Measurements from ENCODE around the gene LMNTD2.
"Not testable (repeated sequence)": the region's sequence is repeated elsewhere in the genome, so short reads cannot be mapped to it uniquely, and the experiment has no call there.

LMNTD2 gene

DNA sequence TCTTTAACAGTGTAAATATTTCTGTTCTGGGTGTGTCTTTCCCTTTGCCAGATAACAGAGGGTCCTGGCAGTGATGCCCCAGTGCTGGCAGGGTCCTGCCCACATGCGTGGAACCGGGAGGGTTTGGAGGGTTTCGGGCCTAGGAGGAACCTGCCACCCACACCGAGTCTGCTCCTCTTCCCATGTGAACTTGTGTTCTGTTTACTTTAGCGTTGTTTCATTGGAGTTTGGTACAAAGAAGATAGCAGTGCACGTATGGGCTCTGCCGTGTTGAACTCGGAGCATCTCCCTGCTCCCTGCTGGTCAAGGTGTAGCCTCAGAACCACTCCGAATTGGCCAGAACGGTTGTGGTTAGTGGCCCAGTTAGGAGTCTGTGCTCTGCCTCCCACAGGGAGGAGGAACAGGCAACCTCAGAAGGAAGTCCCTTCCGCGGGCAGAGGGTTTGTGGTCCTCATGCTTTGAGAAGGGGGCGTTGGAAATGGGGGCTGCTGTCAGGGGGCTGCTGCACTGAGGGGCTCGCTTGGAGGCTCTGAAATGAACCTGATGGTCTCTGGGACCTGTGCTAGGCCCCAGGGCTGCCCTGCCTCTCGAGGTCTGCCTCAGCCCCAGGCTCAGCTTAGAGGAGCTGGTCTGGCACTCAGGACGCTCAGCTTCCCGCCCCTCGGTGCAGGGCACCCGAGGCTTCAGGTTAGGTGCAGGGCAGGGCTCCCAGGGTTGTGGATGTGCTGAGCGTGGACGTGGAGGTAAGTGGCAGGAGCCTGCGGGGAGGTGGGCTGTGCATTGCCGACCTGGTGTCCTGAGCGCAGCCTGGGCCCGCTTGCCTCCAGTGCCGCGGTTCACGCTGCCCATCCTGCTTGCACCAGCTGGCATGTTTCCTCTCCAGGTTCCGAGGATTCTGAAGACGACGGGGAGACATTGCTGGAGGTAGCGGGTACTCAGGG lies 26.1 kb upstream of the LMNTD2 start:
- DNase-seq: no peak

DNA sequence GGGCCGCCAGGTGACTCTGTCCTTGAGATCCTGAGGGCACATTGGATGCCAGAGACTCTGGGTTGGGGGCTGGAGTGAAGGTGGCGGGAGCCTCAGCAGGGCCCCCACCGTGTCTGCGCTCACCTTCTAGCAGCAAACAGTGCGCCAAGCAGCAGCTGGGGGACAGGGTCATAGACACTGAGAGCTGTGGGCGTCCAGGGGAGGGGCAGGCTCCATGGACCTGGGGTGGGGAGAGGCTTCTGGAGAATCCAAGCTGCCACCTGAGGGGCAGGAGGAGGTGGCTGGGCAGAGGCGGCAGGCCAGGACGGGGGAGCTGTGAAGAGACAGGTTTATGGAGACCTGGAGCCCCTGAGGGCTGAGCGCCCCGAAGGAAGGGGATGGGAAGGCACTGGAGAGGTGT lies 23.7 kb upstream of the LMNTD2 start:
- no peak for DNase-seq

DNA sequence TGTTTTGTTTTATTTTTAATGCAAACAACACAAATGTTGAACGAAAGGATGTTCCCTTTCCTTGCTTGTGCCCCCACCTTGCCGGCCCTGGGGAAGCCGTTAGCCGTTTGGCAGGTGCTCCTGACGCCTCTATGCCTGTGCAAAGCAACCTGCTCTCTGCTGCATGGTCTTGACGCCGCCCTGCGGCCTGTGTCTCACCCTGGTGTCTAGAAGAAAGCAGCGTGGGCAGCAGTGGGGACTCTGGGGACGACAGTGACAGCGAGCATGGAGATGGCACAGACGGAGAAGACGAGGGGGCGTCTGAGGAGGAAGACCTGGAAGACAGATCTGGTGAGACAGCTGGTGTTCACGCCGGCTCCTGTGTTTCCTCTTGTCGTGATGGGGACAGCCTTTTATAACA lies 21.2 kb upstream of the LMNTD2 start:
- no peak for DNase-seq

DNA sequence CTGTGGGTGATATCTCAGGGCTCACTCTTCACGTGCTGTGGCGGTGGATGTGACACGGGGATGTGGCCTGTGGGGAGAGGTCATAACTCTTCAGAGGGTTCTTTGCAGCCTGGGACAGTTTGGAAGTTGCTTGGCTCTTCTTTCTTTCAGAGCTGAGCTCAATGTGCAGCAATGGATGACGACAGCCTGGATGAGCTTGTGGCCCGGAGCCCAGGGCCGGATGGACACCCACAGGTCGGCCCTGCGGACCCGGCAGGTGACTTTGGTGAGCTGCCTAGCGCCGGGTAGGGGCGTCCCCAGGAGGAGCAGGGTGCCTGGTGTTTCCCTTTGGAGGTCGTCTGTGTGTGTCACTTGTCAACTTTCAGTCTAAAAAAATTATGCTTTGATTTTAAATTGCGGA lies 20.8 kb upstream of the LMNTD2 start:
- DNase-seq: no peak

DNA sequence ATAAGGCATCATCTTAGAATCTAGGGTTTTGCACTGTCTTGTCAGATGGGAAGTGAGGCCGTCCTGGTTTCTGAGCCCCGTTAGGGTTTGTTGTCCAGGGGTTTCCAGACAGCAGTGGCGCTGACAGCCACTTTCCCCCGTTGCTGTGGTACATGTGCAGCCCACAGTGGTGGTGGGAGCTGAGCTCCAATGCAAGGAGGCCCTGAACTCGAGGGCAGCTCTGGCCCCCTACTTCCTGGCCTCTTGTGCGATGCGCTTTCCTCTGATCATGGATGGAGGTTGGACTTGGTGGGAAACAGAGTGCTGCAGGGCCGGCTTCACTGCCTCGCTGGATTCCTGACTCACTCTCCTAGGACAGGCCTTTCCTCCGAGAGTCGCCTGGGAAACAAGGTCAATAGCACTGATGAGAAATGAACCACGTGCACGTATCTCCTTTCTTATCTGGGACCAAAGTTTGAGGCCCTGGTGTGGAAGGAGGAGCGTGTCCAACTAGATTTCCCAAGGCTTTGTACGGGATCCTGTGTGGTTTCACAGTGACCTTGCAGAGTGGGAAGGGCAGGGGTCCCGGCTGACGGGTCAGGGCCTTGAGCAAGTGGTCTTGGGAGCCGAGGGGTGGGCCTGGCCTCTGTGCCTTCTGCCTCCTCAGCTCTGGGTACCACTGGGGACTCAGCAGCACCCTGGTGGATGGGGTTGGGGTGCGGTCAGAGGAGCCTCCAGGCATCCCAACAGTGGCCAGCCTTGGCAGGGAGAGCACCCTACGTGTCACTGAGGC lies 19.5 kb upstream of the LMNTD2 start:
- no peak for DNase-seq

DNA sequence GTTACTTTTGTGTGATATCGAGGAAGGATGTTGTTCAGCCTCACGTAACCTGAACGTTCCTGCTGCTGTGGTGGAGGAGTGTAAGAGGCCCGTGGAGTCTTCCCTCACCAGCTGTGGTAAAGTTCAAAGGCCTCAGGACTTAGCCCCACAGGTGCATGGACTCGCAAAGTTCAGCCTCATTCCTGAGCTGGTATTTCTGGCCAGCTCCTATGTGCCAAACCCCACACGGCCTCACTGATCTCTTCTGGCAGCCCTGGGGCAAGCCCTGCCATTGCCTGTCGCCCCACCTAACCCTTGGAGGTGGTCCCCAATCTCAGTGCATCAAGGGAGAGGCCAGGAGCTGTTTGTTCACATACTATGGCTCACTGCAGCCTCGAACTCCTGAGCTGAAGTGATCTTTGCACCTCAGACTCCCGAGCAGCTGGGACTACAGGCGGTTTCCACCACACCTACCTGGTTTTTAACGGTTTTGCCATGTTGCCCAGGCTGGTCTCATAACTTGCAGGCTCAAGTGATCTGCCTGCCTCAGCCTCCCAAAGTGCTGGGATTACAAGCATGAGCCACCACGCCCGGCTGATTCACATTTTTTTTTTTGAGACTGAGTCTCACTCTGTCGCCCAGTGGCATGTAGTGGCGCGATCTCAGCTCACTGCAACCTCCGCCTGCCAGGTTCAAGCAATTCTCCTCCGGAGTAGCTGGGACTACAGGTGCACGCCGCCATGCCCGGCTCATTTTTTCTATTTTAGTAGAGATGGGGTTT lies 17.9 kb upstream of the LMNTD2 start:
- DNase-seq: no peak

DNA sequence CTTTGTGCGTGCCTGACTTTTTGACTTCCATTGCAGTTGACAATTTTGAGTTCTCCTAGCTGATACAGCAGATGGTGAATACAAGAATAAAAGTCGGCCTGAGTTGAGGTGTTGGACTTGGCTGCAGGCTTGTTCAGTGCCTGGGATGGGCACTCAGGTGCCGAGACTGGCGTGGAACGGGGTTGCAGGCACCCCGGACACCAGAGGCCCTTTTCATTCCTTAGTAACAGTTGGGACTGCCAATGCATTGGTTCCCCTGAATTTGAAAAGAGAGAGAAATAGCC lies 17.0 kb upstream of the LMNTD2 start:
- no peak for DNase-seq

DNA sequence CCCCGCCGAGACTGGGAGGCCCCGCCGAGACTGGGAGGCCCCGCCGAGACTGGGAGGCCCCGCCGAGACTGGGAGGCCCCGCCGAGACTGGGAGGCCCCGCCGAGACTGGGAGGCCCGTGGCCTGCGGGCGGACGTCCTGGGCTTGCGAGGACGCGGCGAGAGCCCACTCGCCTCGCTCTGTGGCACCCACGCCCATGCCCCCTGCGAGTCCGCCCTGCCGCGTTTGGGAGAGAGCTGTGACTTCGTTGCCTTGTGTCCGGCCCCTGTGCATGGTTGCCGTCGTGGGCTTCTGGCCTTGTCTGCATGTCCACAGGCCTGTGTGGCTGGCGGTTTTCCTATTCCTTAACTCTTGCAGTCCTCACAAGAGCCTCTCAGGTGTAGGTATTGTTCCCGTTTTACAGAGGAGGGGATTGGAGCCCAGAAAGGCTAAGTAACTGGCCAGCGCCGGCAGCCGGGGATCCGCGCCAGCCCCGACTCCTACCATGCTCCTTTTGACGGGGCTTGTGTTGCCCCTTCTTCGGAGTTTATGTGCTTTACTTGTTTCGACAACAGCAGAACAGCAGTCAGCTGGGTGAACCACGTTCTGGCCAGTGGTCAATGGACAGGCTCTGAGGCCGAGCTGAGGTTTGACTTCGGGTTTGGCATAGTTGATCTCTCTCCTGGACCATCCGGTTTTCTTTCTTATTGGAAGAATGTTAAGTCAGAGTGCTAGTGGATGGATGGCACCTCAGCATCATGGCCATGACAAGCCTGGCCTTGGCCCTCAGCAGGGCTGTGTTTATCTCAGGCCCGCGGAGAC lies 16.5 kb upstream of the LMNTD2 start:
- no peak for DNase-seq

DNA sequence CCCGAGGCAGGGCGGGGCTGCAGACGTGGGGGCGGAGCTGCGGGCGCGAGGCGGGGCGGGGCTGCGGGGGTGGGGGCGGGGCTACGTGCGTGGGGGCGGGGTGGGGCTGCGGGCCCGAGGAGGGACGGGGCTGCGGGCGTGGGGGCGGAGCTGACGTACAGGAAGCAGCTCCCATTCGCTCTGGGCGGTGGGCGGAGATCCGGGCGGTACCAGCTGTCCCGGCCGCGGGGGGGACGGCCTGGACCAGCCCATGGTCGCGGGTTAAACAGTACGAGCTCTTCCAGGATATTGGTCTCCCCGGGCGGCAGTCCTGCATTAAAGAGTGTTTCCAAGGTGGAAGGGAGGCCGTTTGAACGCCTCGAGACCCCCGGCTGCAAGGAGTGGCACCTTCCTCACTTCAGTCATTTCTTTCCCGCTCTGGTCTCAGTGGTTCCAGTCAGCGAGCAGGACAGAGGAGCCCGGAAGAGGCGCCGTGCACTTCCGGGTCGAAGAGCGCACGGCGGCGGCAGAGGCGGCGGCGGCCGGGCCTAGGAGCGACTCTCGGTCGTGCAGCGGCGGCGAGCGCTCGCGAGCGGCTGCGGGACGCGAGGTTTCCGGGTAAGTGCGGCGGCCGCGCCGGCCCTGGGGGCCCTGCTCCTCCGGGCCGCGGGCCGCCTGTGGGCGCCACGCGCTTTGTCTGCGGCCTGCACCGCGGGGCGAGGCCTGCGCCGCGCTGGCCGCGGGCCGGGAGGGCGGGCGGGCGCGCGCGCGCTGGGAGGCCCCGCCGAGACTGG lies 15.6 kb upstream of the LMNTD2 start, which contains the start of gene PHRF1:
TSS of gene PHRF1 (plus strand) at position 475 of the 773 bp plus-strand sequence. CDS start 5,043 bp downstream, outside the sequence.
- peak; percentile 92 for DNase-seq

DNA sequence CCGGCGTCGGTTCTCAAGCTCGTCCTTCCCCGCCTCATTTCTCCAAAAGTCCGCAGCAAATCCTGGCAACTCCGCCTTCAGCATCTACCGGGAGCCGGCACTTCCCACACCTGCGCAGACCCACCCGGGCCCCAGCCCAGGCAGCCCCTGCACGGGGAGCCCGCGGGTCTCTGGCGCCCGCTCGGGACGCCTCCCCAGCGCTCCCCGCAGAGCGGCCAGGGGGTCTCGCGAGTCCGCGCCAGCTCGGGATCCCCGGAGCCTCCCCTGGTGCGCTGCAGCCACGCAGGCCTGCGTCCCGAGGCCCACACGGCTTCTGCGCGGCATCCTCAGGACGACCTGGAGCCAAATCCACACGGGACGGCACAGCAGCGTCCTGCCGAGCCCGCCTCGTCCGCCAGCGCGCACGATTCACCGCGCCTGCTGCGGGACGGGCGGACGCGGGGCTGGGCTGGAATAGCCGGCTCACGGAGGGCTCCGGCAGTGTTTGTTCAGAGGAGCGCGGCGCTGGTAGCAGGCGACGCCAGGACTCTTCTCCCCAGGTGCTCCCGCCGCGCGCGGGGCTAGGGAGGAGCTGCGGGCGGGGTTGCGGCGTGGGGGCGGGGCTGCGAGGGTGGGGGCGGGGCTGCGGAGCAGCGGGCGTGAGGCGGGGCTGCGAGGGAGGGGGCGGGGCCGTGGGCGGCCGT lies 14.9 kb upstream of the LMNTD2 start:
- no peak for DNase-seq

DNA sequence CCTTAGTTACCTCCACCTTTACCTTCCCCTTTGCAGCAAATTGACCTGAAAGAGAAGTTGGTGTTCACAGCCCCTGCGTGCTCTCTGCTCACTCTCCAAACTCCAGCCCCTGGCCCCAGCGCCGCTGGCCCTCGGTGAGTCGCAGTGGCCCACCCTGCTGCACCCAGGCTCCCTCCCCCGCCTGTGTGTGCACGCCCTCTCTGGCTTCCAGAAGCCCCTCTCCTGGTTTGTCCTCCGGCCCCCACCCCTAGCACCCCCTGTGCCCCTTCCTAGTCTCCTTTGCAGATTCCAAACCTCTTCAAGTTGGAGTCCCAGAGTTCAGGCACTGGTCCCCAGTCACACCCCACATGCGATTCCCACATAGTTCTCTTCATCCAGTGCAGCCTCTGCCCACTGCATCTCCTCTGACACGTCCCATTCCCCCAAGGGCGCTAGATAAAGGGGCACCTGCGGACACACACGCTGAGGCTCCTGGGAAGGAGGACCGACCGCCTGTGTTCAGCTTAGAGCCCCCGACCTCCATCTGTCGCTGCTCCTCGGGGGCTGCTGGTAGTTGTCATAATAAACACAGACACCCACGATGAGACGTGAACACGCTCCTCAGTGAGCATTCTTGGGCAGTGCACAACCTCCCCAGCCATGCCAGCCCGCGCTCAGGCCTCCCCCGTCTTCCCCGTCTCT lies 14.2 kb upstream of the LMNTD2 start:
- DNase-seq: no peak

DNA sequence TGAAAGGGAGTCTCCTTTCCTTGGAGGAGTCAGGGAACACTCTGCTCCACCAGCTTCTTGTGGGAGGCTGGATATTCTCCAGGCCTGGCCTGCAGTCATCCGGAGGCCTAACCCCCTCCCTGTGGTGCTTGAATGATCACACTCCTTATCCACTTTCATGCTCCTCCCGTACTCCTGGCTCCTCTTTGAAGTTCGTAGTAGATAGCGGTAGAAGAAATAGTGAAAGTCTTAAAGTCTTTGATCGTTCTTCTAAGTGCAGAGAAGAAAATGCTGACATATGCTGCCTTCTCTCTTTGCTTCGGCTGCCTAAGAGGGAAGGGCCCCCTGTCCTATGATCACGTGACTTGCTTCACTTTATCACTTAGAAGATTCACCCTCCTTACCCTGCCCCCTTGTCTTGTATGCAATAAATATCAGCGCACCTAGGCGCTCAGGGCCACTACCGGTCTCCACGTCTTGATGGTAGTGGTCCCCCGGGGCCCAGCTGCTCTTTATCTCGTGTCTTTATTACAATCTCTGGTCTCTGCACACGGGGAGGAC lies 13.6 kb upstream of the LMNTD2 start:
- not testable (repeated sequence) for DNase-seq

DNA sequence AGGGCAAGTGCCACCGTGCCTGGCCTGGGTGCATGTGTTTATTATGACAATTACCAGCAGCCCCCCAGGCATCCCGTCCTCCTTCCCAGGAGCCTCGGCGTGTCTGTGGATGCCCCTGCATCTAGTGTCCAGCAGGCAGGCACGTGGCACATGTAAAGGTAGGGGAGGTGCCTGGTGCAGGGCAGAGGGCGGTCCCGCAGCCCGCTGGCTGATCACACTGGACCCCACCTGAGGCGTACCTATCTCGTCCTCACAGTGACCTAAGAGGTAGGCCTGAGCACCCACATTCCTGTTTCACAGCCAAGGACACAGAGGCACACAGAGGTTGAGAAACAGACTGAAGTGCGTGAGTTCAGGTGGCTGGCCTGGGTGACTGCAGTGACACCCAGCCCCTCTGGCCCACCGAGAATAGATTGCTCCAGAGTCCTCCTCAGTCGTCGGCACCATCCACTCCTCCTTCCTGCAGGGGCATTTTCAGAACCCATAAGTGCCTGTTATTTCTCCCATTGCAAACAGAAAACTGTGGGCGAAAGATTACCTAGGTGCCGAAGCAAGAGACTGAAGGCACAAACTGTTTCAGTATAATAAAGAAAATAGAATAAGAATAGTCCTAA lies 12.7 kb upstream of the LMNTD2 start:
- DNase-seq: no peak

DNA sequence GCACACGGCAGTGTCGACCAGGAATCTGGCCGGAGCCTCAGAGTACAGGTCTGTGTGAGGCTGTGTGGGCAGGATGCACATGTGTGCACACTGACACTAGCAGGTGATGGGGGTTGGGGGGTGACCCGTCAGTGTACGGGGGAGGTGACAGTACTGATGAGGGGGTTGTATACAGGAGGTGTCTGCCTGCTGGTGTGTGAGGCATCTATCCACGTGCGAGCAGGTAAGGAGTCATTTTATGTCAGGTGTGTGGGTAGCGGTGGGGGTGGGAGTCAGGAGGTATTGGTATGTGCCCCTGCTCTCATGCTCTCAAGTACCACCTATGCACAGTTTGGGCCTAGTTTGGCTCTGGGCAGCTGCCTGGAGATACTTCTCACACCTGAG lies 11.3 kb upstream of the LMNTD2 start:
- DNase-seq: no peak

DNA sequence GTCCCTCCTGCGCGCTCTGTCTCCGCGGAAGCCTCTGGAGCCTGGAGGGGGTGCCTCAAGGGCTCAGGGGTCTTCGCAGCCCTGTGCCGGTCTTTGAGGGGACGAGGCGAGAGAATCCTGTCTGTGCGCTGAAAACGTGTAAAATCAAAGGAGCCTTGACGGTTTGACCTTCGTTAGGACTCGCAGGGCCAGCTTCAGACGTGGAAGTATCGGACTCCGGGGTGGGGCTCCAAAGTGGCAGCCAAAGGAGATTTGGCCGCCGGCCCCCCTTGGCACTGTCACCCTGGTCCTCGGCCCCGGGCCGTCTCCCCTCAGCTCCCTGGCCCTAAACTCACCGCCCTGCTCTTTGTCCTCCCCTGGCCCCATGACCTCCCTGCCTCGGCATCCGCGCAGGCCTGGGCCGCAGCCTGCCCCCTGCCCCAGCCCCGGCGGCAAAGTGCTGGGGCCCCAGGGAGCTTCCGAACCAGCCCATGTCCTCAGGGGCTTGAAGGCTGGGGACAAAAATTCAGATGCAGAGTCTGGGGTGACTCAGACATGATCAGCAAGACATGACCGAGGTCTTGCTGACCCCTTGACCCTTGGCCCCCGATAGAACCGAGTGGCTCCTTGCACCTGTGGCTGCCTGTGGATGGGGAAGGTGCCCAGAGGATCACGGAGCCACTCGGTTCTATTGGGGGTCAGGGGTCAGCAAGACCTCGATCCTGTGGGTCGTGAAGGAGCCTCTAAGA lies 8.8 kb upstream of the LMNTD2 start:
- DNase-seq: no peak

DNA sequence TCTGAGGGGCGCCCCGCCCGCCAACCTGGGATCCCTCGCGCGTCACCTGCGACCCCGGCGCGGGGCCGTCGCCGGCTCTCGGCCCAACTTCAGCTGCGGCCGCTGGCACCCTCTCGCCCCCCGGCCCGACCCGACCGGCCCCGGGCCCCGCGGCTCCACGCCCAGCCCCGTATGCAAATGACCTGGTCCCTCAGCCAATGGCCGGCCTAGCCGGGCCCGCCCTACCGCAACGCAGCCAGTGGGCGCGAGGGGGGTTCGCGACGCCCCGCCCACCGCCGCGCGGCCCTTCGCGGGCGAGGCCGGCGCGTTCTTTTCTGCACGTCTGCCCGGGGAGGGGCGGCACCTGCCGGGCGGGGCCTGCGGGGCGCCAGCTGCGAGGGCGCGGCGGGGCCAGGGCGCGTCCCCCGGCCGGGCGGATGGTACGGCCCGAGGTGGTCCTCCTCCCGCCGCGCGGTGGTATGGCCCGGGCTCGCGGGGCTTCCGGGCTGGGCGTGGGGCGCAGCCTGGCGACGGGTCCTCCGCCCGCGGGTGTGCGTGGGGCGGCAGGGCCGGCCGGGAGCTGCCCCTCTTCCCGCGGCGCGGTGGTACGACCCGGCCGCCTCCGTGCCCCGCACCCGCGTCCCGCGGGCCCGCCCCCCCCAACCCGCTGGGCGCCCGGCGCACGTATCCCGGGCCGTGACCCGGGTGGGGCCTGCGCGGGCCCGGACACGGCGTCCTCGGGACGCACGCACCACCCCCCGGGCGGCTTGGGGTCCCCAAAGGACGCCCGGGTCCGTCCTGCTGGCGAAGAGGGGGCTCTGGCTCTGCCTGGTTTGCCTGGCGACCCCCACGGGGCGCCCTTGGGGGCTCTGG lies 8.0 kb upstream of the LMNTD2 start:
- DNase-seq: peak; percentile 94

DNA sequence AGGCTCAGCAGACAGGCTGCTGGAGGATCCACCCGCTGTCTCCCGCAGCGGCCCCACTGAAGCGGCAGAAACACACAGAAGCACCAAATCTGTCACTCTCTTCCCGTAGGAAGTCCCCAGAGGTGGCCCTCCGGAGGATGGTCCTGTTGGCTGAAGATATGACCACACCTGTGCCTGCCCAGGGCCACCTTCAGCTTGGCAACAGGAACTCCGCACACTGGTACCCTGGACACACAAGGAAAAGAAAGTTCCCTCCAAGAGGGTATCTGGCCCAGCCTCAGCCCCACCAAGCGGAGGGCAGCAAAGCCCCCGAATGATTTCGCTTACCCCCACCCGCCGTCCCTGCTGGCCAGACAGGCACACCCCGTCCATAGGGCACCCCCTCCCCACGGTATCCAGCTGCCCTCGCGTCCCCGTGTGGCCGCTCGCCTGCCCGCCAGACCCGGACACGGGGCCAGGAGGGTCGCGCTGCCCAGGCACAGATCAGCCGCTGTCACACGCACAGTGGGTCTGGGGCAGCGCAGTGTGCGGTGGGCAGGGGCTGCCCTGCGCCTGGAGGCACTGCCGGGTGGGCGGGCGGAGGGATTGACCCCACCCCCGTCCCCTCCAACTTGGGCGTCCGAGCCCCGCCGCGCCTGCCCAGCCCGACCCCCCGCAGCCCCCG lies 7.2 kb upstream of the LMNTD2 start:
- DNase-seq: no peak
